GM12892 (cell line): ENCODE data around the gene CSNK1E.

ENCODE experiments used
- POLR2A ChIP-seq: IDR thresholded peaks from 2 replicates; pipeline ENCODE4 v1.6.1; 2011; ENCODE audit warnings: low read depth, low read length, control low read depth
- POLR2AphosphoS5 ChIP-seq: IDR thresholded peaks from 2 replicates; pipeline ENCODE4 v1.6.1; 2011; ENCODE audit warnings: low read depth, low read length, control low read depth
- TAF1 ChIP-seq: IDR thresholded peaks from 2 replicates; pipeline ENCODE4 v1.6.1; 2011; ENCODE audit warnings: low read depth, mild to moderate bottlenecking, control low read depth, low read length, borderline replicate concordance

DNA sequence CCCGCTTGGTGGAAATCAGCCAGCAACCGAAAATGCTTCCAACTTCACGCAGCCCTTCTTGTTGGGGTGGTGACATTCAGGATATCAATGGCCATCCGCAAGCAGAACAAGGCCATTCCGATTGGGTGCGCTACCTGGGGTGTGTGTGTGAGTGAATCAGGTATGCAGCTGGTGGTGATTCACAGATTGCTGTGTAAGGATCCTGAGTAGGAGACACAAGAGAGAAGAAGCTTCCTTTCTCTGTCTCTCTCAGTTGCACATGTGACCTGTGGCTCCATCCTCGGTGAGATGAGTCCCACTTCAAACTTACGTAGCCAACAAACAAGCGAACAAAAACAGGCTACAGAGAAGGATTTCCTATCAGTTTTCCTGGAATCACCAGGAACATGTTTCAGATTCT is 34.8 kb downstream of the CSNK1E start:
- TF ChIP-seq POLR2A (no peak), POLR2AphosphoS5 (no peak), TAF1 (no peak)
